Hindlimb muscle (tissue), 1 donor: ENCODE measurements around the gene PACSIN2. TPM values are rescaled to one million over a fixed set of nuclear protein-coding genes. Genes with fewer than 3 reads are reported as not detected.

ENCODE experiments used
- DNase-seq: peaks from one replicate; pipeline ENCODE4 v3.0.0-alpha.2; 2013
- polyA plus RNA-seq: library from polyadenylated mRNA; unstranded; fragments of 120-200 nt; gene quantifications from one replicate; pipeline ENCODE4 v1.2.1, GENCODE V29; 2013; ENCODE audit not compliant: insufficient read length

The PACSIN2 gene
- polyA plus RNA-seq, 1 donor, result 28.9 TPM

DNA sequence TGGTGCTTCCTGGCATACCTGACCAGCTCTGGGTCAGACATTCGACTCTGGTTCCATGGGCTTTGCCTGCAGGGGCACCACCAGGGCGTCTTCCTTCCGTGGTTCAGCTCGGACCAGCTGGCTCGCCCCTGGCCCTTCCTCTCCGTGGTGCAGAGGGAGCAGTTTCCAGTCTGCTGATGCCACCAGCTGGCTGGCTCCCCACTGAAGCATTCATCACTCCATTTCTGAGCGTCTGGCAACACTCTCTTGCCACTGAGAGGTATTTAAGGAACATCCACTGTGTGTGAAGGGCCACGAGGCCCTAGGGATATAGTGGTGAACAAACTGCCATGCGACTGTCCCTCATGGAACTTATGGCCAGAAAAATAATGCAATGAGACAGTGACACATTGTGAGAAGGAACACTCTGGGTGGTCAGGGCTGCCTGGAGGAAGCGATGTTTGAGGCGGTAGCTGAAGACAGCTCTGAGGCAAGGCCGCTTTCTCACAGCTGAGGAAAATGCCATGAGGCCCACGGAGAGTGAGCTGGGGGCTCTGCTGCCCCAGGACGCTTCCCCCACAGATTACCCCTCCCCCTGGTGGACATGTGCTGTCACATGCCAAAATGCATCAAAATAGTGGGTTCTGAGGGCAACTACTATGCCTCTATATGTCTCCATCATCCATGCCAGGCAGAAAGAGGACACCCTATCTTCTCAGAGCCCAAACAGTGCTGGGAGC lies 113.0 kb downstream of the PACSIN2 start:
- no peak for DNase-seq

DNA sequence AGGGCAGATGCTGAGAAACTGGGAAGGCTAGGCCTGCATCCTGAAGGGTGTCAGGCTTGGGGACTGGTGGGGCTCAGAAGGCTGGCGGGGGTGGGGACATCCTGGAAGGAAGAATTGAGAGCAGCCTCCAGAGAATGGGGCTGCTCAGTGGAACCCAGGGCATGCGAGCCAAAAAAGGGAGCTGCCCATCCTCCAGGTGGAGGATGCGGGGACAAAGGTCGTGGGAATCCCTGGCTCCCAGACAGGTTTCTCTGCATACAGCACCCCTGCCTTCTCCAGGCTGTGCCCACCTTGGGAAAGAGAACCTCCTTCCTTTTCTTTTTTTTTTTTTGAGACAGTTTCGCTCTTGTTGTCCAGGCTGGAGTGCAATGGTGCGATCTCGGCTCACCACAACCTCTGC lies 117.0 kb downstream of the PACSIN2 start:
- DNase-seq, result no peak

DNA sequence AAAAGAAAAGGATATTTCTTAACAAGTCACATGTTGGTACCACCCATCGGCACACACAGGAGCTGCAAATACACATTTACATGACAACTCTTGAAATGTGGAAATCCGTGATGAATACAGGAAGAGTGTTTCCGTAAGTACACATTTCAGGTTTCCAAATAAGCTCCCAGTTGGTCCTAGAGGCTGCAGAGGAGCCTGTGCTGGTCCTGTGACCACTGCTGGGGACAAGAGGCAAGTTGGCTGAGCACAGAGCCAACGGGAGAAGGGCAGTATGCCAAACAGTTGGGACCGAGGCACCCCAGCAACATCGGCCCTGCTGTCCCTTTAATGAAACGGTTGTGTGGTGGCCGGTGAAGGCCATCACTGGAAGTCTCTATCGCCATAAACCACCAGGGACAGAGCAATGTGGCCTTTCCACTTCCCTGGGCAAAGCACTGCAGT lies 119.4 kb downstream of the PACSIN2 start:
- no peak for DNase-seq

DNA sequence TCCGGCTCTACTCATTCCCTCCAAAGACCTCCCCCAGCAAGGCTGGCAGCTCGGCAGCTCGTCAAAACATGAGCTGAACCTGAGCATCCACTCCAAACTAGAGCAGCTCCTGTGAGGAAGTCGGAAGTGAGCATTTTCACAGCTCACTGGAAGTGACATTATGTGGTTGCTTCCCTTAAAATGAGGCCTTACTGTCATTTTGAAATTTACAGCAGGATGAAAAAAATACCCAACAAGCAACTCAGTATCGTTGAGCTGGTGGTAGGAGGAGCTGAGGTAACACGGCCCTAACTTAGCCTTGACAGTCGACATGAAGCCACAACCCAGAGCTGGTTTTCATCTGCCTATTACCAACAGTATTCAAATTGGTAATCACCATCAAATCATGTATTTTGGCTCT lies 119.9 kb downstream of the PACSIN2 start:
- DNase-seq, result no peak

DNA sequence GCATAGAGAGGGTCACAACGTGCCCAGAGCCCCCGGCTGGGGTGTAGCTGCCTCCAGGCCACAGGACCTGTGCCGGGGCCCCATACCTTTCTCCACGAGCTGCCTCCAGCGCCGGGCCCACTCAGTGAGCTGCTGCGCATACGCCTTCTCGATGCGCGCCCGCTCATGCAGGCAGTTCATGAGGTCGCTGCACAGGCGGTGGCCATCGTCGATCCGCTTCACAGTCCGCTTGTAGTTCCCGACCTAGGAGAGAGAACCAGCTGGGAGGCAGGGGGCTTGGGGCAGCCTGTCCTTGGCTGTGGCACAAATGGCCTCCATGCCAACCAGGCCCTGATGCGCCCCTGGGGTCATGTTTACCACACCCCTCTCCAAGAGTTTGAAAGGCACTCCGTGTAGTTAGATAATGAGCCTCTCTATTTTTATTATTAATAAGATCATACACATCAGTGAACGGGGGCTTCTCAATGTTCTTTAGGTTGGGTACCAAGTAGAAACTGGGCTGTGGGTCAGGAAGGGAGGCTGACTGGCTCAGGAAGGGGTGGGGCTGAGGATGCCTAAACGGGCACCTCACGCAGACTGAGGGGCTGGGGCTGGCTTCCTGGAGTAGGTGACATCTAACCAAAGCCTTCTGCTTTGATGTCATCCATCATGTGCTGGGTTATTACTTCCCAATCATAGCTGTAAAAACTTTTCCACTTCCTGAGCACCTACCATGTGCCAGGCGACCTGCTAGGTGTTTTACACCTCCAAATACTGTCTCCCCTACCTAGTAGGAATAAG lies 121.4 kb downstream of the PACSIN2 start:
- no peak for DNase-seq

DNA sequence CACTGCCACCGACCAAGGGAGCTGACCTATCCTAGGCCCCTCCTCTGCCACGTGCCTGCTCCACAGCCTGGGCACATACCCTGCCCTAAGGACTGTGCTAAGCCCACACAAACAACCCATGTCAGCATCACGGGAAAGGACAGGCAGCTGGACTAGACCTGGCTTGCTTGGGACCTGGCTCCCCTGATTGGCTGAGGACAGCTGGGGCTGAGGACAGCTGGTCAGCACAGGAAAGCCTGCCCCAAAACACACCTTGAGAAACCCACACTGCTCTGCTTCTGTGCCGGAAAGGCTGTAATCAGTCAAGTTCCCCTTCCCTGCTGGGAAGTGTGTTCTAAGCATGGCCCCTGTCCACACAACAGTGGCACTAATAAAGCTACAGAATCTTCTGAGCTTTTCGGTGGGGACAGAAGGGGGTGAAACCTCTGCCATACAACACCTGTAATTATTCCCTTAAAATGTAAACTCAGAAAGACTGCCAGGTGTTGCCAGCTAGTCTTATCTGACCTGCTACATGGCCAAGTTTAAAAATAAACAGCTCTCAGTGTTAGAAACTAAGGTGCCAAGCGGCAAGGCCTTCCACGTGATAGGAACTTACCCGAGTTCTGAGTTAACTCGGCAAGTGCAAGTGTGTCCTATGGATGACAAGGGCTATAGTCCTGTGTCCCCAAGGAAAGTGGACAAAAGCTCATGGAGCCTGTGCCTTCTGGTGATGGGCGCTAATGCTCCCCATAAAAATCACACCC lies 122.2 kb downstream of the PACSIN2 start:
- no peak for DNase-seq

DNA sequence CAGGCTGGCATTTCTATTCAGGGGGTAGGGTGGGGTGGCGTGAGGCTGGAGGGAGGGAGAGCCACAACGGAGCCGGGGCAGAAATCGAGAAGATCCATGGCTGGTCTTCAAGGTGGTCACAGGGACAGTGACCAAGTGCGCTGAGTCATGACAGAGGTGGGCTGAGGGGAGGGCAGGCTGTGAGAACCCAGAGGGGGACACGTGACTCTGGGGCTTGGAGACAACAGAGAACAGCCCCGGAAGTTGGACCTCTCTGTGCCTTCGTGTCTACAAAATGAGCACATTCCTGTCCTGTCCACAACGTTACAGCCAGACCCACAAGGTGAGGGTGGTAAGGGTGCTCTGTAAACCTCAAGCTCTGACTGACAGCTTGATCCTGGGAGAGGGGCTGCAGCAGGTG lies 122.8 kb downstream of the PACSIN2 start:
- no peak for DNase-seq

DNA sequence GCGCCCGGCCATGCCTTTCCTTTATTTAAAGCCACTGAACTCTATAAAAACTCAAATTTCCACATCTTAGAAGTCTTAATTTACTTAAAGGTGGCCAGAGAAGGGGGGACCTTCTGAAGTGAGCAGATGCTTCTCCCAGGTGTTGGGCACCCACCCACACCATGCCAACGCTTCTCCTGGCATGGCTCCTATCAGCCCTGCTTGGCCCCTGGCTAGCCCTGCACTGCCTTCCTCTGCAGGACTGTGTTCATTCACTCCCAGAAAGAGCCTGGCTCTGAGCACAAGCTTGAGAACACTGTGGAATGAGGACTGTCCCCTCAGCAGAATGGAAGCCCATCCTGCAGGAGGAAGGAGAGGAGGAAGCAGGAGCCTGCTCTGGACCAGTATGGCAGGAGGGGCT lies 123.3 kb downstream of the PACSIN2 start:
- DNase-seq, result no peak

DNA sequence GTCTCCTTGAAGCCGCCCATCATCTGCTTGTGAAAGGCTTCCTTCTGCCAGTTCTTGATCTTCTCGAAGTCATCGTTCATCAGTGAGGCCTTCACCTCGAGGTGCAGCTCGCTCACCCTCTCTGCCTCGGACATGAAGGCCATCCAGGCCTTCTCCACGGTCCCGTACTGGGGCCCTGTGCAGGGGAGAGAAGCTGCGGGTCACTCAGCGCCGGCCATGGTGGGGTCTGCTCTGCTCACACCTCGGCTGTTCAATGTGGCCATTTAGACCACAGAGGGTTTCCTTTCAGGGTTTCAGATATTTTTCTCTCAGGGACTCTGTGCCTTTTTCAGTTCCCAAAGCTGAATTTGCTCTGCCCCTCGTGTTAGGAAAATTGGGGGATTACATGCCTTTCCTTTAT lies 123.9 kb downstream of the PACSIN2 start:
- no peak for DNase-seq

DNA sequence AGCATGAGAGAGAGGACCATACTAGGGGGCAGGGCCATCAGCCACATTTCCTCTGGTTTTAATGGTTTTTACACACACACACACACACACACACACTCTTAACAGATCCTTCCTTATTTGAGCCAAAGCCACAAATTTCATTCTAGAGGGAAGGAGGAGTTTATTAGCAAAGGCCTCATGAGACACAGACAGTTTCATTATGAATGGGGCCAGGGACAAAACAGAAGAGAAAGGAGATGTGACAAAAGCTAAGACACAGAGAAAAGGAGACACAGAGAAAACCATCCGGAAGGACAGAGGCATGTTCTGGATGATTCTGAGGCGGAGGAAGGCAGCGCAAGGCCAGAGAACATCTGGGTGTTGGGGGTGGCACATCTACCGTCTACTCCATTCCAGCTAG lies 125.6 kb downstream of the PACSIN2 start:
- no peak for DNase-seq

DNA sequence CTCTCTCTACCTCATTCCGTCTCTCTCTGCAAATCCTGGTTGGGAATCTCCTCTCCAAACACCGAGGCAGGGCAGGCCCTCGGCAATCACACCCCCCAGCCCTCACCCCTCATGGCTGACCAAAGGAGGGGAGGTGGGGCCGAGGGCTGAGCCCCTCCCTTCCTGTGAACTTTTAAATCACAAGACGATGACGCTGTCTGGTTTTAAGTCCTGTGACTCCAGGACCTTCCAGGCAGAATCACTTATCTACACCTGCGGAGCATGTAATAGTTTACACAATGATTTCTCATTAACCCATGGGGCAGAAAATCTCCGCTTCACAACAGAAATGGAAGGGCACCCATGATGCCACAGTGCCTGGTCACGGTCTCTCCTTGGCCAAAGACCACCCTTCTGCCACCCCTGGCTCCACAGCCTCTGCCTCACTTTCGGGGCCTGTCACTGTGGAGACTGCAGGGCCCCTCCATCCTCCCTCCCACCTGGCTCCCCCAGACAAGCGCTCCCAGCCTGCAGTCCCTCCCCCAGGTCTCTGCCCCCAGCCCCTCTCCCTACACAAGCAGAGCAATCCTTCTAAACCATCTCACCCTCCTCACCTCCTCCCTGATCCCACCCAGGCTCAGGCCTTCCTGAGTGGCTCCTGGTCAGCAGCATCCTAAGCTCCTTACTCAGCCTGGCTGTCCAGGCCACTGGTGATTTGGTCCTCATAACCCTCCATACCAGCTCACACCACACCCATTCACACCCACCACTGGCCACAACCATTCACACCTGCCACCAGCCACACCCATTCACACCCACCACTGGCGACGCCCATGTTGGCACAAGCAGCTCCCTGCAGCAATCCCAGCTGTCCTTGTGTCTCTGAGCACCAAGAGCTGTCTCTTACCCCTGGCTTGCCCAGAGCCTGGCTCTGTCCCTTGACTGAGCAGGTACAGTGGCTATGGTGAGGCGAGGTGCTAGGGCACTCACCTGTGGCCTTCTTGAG lies 127.1 kb downstream of the PACSIN2 start:
- no peak for DNase-seq

DNA sequence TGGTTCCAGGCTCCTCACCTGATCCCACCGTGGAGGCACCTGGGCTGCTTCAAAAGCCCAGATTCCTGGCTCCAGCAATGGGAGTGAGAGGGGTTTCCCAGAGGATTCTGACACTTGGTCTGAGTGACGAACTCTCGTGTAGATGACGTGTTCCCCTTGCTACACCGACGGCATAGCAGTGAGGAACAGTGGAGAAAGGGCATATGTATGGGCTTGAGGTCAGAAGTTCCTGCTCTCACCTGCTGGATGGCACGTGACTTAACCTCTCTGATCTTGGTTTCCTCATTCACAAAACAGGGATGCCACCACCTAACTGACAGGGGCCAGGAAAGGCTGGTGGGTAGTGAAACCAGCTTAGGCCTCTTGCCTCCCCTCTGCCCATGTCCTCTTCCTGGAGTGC lies 127.8 kb downstream of the PACSIN2 start:
- no peak for DNase-seq

DNA sequence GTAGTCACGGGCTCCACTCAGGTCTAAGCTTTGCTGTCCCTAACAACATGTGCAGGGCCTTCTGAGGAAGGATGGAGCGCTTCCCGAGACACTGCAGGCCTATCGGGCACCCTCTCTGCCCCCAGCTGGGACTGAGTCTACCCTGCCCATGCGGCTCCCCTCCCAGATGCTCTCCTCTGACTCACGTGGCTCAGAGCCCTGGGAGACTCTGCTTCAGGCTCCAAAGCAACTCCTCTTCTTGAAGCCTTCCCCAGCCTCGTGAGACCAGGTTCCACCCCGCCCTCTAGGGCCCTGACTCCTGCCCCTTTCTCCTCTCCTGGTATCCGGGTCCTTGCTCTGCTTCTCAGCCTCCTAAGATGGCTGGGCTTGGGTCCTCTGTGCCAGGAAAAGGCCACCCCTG lies 129.5 kb downstream of the PACSIN2 start:
- no peak for DNase-seq

DNA sequence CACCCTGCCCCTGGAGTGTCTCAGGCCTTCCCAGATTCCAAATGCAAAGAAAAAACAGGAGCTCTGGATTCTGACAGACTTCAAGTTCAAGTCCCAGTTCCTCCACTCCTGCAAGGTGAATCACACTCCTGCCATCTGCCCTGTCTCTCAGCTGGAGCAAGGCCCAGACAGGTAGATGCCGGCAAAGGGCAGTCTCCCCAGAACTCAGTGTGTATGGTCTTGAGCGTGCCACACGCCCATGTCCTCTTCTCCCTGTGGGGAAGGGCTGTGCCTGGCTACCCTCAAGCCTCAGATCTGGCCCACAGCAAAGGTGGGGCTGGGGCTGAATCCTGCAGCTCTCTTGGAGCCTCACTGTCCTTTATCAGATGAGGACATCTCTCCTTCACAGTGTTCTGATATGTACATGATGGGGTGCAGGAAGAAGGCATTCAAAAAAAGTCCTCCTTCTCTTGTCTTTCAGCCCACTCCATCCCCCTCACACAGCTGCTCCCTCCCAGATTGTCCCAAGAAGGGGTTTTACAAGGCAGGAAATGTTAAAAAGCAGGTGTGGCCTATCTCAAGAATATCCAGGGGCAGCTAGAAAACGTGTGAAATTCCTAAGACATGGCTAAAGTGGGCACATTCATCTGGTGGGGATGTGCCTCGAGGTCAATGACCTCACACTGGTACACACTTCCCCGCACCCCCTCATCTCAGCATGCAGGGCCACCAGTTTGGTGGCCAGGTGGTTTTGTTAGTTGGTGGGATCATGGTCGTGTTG lies 130.2 kb downstream of the PACSIN2 start:
- no peak for DNase-seq

DNA sequence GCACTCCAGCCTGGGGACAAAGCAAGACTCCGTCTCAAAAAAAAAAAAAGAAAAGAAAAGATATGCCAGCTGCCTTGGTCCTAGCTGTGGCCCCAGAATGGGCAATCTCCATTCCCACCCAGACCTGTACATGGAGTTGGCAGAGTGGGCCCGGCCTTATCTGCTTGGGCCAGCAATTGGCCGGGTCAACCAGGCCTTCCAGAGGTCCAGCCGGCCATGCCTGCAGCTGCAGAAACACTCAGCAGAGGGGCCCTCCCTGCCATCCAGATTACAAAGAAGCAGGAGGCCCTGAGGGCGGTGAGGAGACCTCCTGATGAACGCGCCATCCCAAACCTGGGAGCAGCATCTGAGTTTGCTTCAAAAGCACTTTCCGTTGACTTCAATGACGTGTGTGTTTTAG lies 131.0 kb downstream of the PACSIN2 start:
- DNase-seq, result no peak

DNA sequence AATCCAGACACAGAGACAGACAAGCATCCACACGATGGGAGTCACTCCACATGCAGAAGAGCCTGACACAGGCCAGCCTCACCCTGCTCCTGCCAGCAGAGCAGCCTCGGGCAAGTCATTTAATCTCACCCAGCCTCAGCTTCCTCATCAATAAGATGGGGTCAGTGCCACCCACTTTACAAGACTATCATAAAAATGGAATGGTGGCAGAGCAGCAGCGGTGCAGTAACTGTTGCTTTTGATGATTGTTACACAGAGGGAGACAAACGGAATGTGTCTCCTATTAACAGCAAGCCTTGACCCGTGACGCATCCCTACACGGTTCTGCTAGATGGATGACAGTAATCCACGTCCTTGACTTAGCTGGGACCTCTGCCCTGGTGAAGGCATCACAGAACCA lies 131.8 kb downstream of the PACSIN2 start:
- no peak for DNase-seq

DNA sequence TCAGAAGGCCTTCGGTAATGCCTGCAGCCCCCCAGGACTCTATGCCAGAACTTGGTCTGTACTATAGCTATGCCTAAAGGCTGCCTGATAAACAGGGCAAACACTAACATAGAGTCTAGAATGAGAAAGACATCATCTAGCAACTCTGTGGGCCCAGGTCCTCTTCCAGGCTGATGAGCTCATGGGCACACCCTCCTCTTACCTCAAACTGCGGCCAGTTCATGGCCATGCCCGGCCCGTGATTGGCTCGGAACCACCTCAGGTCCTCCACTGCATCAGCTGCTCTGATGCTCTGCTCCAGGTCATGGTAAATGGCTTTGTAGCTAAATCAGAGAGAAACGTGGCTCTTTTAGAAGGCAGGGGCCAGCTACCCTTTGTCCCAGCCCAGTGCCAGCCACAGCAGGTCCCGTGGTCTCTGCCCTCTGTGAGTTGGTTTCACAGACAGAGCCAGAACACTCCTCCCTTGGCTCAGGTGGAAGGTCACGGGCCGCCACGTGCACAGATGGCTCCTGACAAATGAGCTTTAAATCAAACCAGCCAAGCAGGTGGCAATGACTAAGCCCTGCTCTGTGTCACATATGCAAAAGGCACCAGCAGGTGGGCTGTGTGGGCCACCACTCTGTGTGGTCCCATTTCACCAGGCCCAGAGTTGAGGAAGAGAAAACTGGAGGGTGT lies 132.8 kb downstream of the PACSIN2 start:
- DNase-seq, result no peak

DNA sequence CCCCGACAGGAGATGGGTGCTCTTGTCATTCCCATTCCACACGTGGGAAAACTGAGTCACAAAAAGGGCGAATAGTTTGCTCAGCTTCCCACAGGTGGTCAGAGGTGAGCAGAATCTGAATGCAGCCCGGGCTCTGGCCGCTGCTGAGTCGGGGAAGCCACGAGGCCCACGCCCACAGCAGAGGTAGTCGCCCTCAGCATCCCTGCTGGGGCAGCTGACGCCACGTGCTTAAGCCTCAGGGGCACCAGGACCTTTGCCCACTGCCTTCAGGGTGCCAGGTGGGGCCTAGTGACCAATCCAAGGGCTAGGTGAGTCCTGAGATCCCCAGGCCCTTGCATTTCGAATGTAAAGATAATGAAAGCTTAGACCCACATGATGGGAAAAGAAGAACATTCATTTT lies 133.7 kb downstream of the PACSIN2 start:
- no peak for DNase-seq

DNA sequence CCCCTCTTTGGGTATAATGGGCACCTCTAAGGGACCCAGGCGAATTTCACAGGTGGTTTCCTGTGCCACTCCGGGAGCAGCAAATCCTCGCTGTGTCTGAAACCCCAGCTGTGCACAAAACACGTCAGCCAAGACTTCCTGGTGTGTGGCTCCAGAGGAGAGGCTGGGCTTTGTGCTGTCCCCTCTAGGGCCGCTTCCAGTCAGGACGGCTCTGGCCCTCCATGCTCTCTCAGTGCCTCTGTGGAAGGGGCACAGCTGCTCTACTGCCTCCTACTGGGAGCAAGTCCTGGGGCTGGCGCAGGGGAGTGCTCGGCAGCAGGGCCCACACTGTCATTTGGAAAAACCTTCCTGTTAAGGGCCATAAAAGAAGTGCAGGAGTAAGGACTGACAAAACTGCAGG lies 134.1 kb downstream of the PACSIN2 start:
- no peak for DNase-seq

DNA sequence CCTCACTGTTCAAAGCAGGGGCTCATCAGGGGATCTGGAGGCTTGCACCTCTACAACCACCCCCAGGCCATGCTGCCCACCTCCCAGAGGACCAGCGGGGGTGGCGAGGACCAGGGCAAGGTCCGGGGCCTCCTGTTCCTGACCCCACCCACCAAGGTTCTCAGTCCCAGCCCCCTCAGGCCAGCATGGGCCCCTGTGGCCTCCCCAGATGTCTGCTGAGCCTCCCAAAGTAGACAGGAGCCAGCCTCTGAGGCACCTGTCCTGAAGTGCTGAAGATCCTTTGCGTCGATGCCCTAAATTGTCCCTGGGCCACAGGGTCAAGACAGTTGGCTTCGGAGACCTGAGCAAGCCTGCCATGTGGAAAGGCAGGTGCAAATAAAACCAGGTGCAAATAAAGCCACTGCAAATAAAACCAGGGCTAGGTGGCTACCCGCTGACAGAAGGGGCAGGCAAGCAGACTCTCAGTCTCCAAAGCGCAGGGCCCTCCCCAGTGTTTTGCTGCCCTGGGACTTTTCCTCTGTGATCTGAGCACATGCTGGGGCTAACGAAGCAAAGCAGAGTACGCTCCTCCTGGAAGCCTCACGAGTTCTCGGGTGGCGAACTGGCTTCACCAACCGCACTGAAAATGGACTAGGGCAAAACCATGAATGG lies 135.5 kb downstream of the PACSIN2 start:
- no peak for DNase-seq
